Neuronal stem cell (in vitro differentiated cells): Measurements from ENCODE around the gene ZKSCAN1.

Experiments used
- DNase-seq: peaks from one replicate; pipeline ENCODE4 v3.0.0-alpha.2; 2013; ENCODE audit warnings: low spot score
- H2AFZ ChIP-seq: one replicate; pipeline ENCODE4 v1.6.1; 2013; ENCODE audit warnings: mild to moderate bottlenecking, low read length, inconsistent platforms
- H2AK5ac ChIP-seq: 2 replicates; pipeline ENCODE4 v1.6.1; 2013; ENCODE audit warnings: low read depth, mild to moderate bottlenecking, inconsistent platforms, low read length, moderate library complexity, mixed read lengths
- H2BK120ac ChIP-seq: 2 replicates; pipeline ENCODE4 v1.6.1; 2013; ENCODE audit warnings: low read depth, mild to moderate bottlenecking, inconsistent platforms, low read length, moderate library complexity, mixed read lengths
- H2BK12ac ChIP-seq: one replicate; pipeline ENCODE4 v1.6.1; 2013; ENCODE audit warnings: low read length, inconsistent platforms
- H2BK15ac ChIP-seq: 2 replicates; pipeline ENCODE4 v1.6.1; 2013; ENCODE audit warnings: mild to moderate bottlenecking, low read length, inconsistent platforms, mixed read lengths
- H2BK5ac ChIP-seq: one replicate; pipeline ENCODE4 v1.6.1; 2013; ENCODE audit warnings: inconsistent platforms, mild to moderate bottlenecking, low read length, moderate library complexity
- H3K14ac ChIP-seq: one replicate; pipeline ENCODE4 v1.6.1; 2013; ENCODE audit warnings: low read length, inconsistent platforms
- H3K18ac ChIP-seq: 2 replicates; pipeline ENCODE4 v1.6.1; 2013; ENCODE audit warnings: low read length, inconsistent platforms
- H3K23ac ChIP-seq: 2 replicates; pipeline ENCODE4 v1.6.1; 2013; ENCODE audit warnings: low read depth, mild to moderate bottlenecking, mixed read lengths, low read length, inconsistent platforms; ENCODE audit not compliant: poor library complexity
- H3K27ac ChIP-seq: replicated peaks from 3 replicates; pipeline ENCODE4 v1.5.1; 2013; ENCODE audit warnings: low read length, inconsistent platforms
- H3K27me3 ChIP-seq, 3 experiments: 2 replicates each; pipeline ENCODE4 v1.6.1; 2013; ENCODE audit warnings: low read length in 3 of 3, mild to moderate bottlenecking in 2 of 3, inconsistent platforms in 1 of 3, low read depth in 1 of 3, mixed read lengths in 1 of 3, moderate library complexity in 1 of 3; ENCODE audit not compliant: control insufficient read depth in 3 of 3, insufficient read depth in 3 of 3
- H3K36me3 ChIP-seq, 2 donors: replicated peaks in 1 of 2; 2 replicates each; pipeline ENCODE4 v1.6.1; 2013; ENCODE audit warnings: low read length in 2 of 2; ENCODE audit not compliant: control insufficient read depth in 2 of 2, insufficient read depth in 2 of 2
- H3K4ac ChIP-seq: 2 replicates; pipeline ENCODE4 v1.6.1; 2013; ENCODE audit warnings: inconsistent platforms, mild to moderate bottlenecking, low read length, moderate library complexity
- H3K4me1 ChIP-seq, 2 donors: 1 replicate in 1 of 2; 2 replicates in 1 of 2; pipeline ENCODE4 v1.6.1; 2013; ENCODE audit warnings: low read length in 2 of 2, low read depth in 1 of 2; ENCODE audit not compliant: control insufficient read depth in 2 of 2, insufficient read depth in 1 of 2
- H3K4me2 ChIP-seq: one replicate; pipeline ENCODE4 v1.6.1; 2013; ENCODE audit warnings: mild to moderate bottlenecking, low read length, inconsistent platforms; ENCODE audit not compliant: insufficient read depth, poor library complexity, severe bottlenecking
- H3K4me3 ChIP-seq, 2 donors: 2 replicates each; pipeline ENCODE4 v1.5.1; 2013; ENCODE audit warnings: low read length in 2 of 2, mild to moderate bottlenecking in 2 of 2, inconsistent platforms in 1 of 2, moderate library complexity in 1 of 2
- H3K79me1 ChIP-seq: one replicate; pipeline ENCODE4 v1.6.1; 2013; ENCODE audit warnings: low read depth, mild to moderate bottlenecking, inconsistent platforms, low read length, moderate library complexity
- H3K9ac ChIP-seq: one replicate; pipeline ENCODE4 v1.6.1; 2013; ENCODE audit warnings: mild to moderate bottlenecking, low read depth, low read length, inconsistent platforms; ENCODE audit not compliant: poor library complexity
- H3K9me3 ChIP-seq, 2 donors: replicated peaks in 1 of 2; 2 replicates each; pipeline versions ENCODE3 to v1.6.1; 2013; ENCODE audit warnings: low read length in 2 of 2, mild to moderate bottlenecking in 2 of 2, inconsistent platforms in 1 of 2, low read depth in 1 of 2, mixed read lengths in 1 of 2, moderate library complexity in 1 of 2; ENCODE audit not compliant: control insufficient read depth in 2 of 2, insufficient read depth in 1 of 2
- H4K8ac ChIP-seq: one replicate; pipeline ENCODE4 v1.6.1; 2013; ENCODE audit warnings: low read depth, mild to moderate bottlenecking, inconsistent platforms, low read length, moderate library complexity
- H4K91ac ChIP-seq: one replicate; pipeline ENCODE4 v1.6.1; 2013; ENCODE audit warnings: low read length, low read depth, mild to moderate bottlenecking, inconsistent platforms; ENCODE audit not compliant: poor library complexity
- WGBS, 2 donors: extraction: QIAGEN DNeasy Blood & Tissue Kit; methylation state at CpG; one replicate each; pipeline ENCODE4 v1.1.7; 2013; ENCODE audit warnings: missing lambda C conversion rate in 2 of 2, mixed read lengths in 1 of 2; ENCODE audit not compliant: insufficient read length in 2 of 2, insufficient replicate concordance in 1 of 2; ENCODE audit errors: extremely low coverage in 2 of 2; 5-methylcytosine and 5-hydroxymethylcytosine counted together

Gene ZKSCAN1

GRCh38 chr7:100034871-100035510 lies 19.6 kb downstream of the ZKSCAN1 start:
- Histone ChIP-seq H3K4me1 (no peaks in the 10 kb centered on the region), H3K14ac (no peak overlapping the region), H3K27me3 (no peaks in the 10 kb centered on the region), H3K23ac (no peak overlapping the region), H3K4ac (no peak overlapping the region), H2BK5ac (no peak overlapping the region), H2BK120ac (no peak overlapping the region), H4K8ac (no peak overlapping the region), H2AFZ (no peak overlapping the region), H3K79me1 (no peaks in the 10 kb centered on the region), H3K9me3 (peaks cover 0 to 1% of the 10 kb centered on the region in 2 donors), H2AK5ac (no peak overlapping the region), H3K18ac (no peak overlapping the region), H3K4me3 (no peak overlapping the region), H3K27ac (no peak overlapping the region), H2BK12ac (no peak overlapping the region), H3K9ac (no peak overlapping the region), H2BK15ac (no peak overlapping the region), H3K4me2 (no peak overlapping the region), H4K91ac (no peak overlapping the region), H3K36me3 (peaks cover 48 to 87% of the 10 kb centered on the region in 2 donors)
- no peak for DNase-seq
- WGBS, 2 donors = no CpG with 5 or more reads among the region's 8 CpGs

GRCh38 chr7:100035876-100036275 lies 20.5 kb downstream of the ZKSCAN1 start:
- H4K8ac ChIP-seq = no peak overlapping the region
- no peak overlapping the region for H3K9ac ChIP-seq
- H2BK15ac ChIP-seq = no peak overlapping the region
- H2BK120ac ChIP-seq = no peak overlapping the region
- H3K27ac ChIP-seq = no peak overlapping the region
- H3K4me3 ChIP-seq = no peak overlapping the region
- no peak for DNase-seq
- no CpG with 5 or more reads among the region's 6 CpGs for whole genome bisulfite sequencing, 2 donors
- no peaks in the 10 kb centered on the region for H3K27me3 ChIP-seq
- peaks cover 0 to under 1% of the 10 kb centered on the region in 2 donors for H3K9me3 ChIP-seq
- H3K14ac ChIP-seq = no peak overlapping the region
- no peak overlapping the region for H3K4me2 ChIP-seq
- peaks cover 39 to 79% of the 10 kb centered on the region in 2 donors for H3K36me3 ChIP-seq
- no peak overlapping the region for H2AFZ ChIP-seq
- H3K23ac ChIP-seq = no peak overlapping the region
- H3K4ac ChIP-seq = no peak overlapping the region
- no peaks in the 10 kb centered on the region for H3K79me1 ChIP-seq
- H3K18ac ChIP-seq = no peak overlapping the region
- no peaks in the 10 kb centered on the region for H3K4me1 ChIP-seq
- H2BK5ac ChIP-seq = no peak overlapping the region
- no peak overlapping the region for H4K91ac ChIP-seq
- no peak overlapping the region for H2AK5ac ChIP-seq
- no peak overlapping the region for H2BK12ac ChIP-seq

GRCh38 chr7:100038326-100038725 lies 22.9 kb downstream of the ZKSCAN1 start:
- Histone ChIP-seq H4K91ac (no peak overlapping the region), H3K4me1 (no peaks in the 10 kb centered on the region), H3K4ac (no peak overlapping the region), H3K27me3 (no peaks in the 10 kb centered on the region), H3K4me2 (no peak overlapping the region), H4K8ac (no peak overlapping the region), H2AFZ (no peak overlapping the region), H3K9ac (no peak overlapping the region), H3K79me1 (peaks cover 2% of the 10 kb centered on the region), H3K23ac (no peak overlapping the region), H3K36me3 (peaks cover 30 to 68% of the 10 kb centered on the region in 2 donors), H2AK5ac (no peak overlapping the region), H2BK5ac (no peak overlapping the region), H3K18ac (no peak overlapping the region), H2BK120ac (no peak overlapping the region), H2BK12ac (no peak overlapping the region), H3K9me3 (no peaks in the 10 kb centered on the region), H3K14ac (no peak overlapping the region), H3K4me3 (no peak overlapping the region), H3K27ac (no peak overlapping the region), H2BK15ac (no peak overlapping the region)
- WGBS, 2 donors = no CpG with 5 or more reads among the region's 7 CpGs
- no peak for DNase-seq

DNA sequence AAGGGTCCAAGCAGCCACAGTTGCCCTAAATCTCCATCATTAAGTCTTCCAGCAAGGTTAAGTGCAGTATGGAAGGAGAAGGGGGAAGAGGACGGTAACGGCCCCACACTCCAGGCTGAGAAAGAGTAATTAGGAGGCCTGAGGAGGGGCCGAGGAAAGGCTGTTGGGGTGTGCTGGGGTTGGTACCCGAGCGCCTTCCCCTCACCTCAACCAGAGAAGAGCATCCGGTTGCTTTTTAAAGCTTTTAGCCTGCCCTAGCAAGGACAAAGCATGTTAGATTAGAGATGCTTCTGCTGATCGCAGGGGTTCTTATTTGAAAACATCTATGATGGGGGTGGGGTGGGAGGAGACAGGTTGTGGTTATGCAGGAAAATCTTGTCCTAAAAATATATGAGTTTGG lies 25.2 kb downstream of the ZKSCAN1 start:
- no peak overlapping the region for H3K27ac ChIP-seq
- WGBS, 2 donors = no CpG with 5 or more reads among the region's 7 CpGs
- H2AFZ ChIP-seq = no peak overlapping the region
- H3K18ac ChIP-seq = no peak overlapping the region
- no peak overlapping the region for H3K4me2 ChIP-seq
- H3K9me3 ChIP-seq = no peaks in the 10 kb centered on the region
- peaks cover 13 to 45% of the 10 kb centered on the region in 2 donors for H3K36me3 ChIP-seq
- peaks cover 2% of the 10 kb centered on the region for H3K79me1 ChIP-seq
- H3K4me1 ChIP-seq = no peaks in the 10 kb centered on the region
- no peak overlapping the region for H2BK120ac ChIP-seq
- no peak overlapping the region for H4K91ac ChIP-seq
- H2BK15ac ChIP-seq = no peak overlapping the region
- H3K27me3 ChIP-seq = no peaks in the 10 kb centered on the region
- no peak overlapping the region for H2BK5ac ChIP-seq
- H3K14ac ChIP-seq = no peak overlapping the region
- H3K9ac ChIP-seq = no peak overlapping the region
- DNase-seq = no peak
- no peak overlapping the region for H2BK12ac ChIP-seq
- H3K4ac ChIP-seq = no peak overlapping the region
- no peak overlapping the region for H2AK5ac ChIP-seq
- no peak overlapping the region for H4K8ac ChIP-seq
- no peak overlapping the region for H3K4me3 ChIP-seq
- H3K23ac ChIP-seq = no peak overlapping the region
